Measurements from ENCODE around the gene MAN2A2.
"Not testable (repeated sequence)": the region's sequence is repeated elsewhere in the genome, so short reads cannot be mapped to it uniquely, and the experiment has no call there.

Gene MAN2A2

DNA sequence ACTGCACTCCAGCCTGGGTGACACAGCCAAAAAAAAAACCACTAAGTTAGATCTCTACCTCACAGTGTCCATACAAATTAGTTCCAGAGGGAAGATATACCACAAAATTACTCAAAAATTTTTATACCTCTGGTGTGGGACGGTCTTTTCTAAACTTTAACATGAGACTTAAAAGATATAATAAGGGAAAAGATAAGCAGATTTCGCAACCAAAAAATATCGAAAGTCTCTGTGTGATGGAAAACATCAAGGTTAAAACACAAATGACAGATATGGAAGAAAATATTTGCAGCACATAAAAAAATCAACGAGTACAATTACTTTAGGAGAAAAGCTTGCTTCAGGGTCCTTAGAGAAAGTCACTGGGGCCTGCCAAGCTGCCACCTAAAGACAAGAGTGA is 18.8 kb downstream of the MAN2A2 start:
- no peak for DNase-seq

DNA sequence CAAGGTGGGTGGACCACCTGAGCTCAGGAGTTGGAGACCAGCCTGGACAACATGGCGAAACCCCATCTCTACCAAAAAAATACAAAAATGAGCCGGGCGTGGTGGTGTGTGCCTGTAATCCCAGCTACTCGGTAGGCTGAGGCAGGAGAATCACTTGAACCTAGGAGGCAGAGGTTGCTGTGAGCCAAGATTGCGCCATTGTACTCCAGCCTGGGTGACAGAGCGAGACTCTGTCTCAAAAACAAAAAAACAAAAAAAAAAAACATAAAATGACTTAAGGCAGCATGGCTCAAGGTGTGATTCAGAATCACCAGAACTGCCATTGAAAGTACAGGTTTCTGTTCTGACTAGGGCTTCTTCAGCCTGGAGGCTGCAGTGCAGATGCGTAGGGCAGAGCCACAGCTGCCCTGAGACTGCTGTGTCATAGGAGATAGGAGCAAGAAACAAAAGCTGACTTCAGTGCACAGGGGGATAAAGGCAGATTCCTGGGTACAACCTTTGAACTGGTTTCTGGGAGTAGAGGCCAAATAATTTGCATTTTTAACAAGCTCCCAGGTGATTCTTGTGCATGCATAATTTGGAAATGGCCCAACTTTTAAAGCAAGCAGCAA is 19.7 kb downstream of the MAN2A2 start:
- DNase-seq = not testable (repeated sequence)

DNA sequence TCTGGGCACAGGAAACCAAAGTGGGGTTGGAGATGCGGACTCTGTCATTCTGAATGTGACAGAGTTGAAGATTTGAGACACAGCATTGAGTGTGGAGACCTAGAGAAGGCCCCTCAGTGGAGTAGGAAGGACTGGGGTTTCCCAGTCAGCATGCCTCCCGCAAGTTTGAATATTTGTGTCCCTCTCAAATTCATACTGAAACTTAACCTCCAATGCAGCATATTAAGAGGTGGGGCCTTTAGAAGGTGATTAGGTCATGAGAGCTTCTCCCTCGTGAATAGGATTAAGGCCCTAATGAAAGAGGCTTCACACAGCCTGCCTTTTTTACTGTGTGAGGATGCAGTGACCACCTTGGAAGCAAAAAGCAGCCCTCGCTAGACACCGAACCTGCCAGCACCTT is 21.3 kb downstream of the MAN2A2 start:
- no peak for DNase-seq

DNA sequence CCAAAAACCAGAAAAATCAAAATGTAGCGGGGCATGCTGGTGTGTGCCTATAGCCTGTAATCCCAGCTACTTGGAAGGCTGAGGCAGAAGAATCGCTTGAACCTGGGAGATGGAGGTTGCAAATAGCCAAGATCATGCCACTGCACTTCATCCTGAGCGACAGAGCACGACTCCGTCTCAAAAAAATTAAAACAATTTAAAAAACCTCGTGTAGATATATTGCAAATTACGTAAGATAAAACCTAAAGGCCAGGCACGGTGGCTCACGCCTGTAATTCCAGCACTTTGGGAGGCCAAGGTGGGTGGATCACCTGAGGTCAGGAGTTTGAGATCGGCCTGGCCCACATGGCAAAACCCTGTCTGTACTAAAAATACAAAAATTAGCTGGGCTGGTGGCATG is 23.7 kb downstream of the MAN2A2 start:
- DNase-seq = not testable (repeated sequence)

DNA sequence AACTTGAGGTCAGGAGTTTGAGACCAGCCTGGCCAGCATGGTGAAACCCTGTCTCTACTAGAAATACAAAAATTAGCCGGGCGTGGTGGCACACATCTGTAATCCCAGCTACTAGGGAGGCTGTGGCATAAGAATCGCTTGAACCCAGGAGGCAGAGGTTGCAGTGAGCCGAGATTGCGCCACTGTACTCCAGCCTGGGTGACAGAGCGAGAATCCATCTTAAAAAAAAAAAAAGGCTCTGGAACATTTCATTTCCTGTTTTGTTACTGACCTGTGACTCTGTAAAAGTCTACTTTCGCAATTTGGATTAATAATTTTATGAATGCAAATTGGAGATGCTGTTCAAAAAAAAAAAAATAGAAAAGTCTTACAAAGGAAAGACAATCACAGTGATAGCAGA is 25.0 kb downstream of the MAN2A2 start:
- DNase-seq = peak in 2 of 4 experiments; percentile 53 to 62

DNA sequence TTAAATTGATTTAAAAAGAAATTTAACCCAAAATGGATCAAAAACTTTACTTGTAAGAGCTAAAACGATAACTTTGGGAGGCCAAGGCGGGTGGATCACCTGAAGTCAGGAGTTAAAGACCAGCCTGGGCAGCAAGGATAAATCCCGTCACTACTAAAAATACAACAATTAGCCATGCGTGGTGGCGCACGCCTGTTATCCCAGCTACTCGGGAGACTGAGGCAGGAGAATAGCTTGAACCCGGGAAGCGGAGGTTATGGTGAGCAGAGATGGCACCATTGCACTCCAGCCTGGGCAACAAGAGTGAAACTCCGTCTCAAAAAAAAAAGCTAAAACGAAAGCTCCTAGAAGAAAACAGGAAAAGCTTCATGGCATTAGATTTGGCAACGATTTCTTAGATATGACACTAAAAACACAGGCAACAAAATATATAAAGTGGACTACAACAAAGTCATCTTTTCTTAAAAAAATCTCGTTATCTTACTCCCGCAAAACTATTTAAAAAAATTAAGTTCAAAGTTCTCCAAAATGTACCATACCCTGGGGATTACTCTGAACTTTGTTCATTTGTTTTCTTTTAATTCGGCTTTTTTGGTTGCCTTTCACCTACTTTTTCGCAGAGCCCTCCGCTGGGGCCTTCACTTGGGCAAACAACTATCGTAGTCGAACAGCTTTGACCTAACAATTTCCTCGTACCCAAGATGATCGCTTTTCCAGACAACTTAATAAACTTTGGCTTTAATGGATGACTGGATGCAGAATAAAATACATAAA is 26.3 kb downstream of the MAN2A2 start:
- peak in 2 of 4 experiments; percentile 35 to 36 for DNase-seq

DNA sequence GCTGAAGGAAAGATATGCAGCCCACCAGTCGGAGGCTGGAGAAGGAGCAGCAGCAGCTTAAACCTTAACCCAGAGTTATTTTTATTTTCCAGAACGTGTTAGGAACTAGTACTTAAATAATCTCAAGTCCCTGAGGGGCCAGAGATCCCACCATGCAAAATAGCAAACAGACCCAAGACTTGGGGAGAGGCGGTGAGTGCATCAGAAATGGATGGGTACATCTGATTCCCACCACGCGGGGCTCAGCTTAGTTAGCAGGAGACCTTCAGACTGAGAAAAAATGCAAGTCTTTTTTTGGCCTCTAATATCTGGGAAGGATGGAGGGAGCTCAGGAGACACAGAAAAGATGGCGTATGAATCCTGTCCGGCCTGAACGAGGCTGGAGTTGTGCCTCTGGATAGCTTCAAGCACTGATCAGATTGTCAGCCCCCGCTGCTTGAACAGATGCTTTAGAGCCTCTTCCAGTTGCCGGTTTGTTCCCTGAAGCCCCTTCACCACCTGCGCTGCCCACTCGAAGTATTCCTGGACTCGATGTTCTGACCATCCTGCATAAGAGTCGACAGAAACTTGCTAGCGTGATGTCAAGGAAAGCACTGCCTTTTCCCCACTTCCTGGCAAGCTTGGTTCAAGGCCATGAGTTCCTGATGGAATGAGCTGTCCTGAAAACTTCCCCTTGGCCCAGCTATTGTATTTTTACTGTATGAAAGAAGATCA is 27.9 kb downstream of the MAN2A2 start:
- DNase-seq = peak in 3 of 4 experiments; percentile 40 to 65 (median 62)

DNA sequence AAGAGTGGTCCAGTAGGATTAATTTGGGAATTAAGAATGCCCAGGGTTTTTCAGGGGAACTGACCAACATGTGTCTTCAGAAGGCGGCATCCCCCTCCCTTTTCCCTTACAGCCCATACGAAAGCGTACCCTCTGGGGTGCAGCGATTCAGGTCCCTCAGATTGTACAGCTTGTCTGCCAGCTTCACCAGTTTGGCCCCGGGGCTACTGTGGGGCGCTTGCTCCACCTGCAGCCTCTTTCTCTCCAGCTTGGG is 28.4 kb downstream of the MAN2A2 start:
- DNase-seq = no peak

DNA sequence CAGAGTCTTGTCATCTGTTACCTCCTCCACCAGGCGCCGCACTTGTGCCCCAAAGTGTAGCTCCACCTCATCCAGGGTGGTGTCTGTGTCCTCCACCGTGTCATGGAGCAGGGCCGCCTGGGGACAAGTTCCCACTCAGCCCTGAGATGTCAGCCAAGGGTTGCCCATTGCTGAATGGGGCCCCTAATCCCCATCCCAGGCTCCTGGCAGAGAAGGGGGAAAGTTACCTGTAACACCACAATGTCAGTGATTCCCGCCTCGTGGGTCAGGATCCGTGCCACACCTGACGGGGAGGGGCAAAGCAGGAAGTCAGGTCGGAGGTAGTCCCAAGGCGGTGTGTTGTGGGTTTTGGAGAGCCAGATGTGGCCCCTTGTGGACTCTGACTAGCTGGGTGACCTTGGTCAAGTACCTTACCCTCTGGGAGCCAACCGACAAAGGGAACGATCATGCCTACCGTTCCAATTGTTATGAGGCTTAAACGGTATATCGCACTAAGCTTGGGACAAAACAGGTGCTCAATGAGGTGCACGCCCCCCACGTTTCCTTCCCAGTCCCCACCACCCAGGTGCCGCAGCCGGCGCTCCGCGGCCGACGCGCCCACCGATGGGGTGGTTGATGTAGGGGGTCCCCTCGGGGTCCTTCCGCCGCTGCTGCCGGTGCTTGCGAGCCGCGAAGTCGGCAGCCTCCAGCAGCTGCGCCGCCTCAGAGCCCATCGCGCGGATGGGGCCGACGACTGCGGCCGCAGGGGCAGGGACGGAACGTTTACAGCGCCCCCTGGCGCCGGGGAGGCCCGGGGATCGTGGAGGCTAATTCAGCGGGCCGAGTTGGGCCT is 28.9 kb downstream of the MAN2A2 start, which contains the start of gene HDDC3:
TSS of gene HDDC3 (minus strand) at position 722 of the 832 bp plus-strand sequence. CDS start at position 713, 9 bp downstream.
- peak; percentile 91 to 97 (median 96) for DNase-seq

DNA sequence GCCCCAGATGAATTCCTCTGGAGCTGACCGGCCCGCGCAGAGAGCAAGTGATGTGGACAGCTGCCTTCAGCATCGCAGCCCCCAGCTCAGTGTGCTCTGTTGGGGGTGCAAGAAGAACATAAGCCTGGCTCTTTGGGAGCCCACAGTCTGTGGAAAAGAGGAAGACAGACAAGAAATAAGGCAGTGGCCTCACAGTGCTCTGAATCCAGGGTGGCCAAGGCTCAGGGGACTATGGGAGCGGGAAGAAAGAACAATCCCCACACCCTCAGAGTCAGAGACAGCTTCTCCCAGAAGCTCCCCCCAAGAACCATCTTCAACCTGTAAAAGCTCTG is 29.5 kb downstream of the MAN2A2 start:
- DNase-seq = no peak

DNA sequence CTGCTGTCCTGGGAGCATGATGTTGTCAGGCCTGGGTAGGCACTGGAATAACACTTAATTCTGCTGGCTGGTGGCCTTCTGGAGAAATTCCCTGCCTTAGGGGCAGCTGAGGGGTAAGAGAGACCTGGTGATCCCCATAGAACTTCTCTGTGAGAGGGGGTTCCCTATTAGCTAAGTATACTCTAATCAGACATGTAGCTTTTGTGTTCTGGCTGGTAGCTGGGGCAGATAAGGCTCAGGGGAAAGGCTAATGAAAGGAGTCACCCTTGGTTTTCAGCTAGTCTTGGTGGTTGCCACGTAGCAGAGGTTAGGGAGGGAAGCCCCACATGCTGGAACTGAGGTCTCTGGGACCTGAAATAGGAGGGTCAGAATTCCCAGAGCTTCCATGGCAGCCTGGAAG is 30.2 kb downstream of the MAN2A2 start:
- DNase-seq = no peak

DNA sequence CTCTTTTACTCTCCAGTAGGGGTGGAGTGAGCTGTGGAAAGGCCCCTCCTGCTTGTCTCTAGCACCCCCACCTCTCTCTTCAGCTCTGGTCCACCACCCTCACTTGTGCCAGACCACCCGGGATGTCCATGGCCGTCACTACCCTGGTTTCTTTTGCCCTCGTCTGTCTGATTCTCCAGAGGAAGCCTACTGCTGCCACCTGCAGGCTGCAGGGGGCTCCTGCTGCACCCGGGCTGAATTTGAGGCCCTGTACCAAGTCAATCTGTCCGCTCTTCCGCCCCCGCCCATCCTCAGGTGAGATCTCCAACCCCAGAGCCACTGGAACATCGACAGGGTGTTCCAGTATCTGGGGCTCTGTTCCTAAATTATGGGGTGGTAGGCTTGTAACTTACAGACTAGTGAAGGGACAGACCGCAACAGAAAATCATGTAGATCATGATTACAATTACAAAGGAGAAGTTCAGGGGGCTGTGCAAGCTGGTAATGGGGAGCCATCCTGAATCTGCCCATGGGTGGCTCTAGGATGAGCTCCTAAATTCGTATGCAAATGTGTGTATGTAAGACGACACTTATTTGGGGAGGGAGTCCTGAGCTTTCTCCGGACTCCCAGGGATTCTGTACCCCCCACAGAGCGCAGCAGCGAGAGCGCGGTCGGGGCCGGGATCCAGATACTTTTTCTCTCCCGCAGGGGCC is 31.3 kb downstream of the MAN2A2 start:
- DNase-seq = peak; percentile 84 to 92 (median 89)

DNA sequence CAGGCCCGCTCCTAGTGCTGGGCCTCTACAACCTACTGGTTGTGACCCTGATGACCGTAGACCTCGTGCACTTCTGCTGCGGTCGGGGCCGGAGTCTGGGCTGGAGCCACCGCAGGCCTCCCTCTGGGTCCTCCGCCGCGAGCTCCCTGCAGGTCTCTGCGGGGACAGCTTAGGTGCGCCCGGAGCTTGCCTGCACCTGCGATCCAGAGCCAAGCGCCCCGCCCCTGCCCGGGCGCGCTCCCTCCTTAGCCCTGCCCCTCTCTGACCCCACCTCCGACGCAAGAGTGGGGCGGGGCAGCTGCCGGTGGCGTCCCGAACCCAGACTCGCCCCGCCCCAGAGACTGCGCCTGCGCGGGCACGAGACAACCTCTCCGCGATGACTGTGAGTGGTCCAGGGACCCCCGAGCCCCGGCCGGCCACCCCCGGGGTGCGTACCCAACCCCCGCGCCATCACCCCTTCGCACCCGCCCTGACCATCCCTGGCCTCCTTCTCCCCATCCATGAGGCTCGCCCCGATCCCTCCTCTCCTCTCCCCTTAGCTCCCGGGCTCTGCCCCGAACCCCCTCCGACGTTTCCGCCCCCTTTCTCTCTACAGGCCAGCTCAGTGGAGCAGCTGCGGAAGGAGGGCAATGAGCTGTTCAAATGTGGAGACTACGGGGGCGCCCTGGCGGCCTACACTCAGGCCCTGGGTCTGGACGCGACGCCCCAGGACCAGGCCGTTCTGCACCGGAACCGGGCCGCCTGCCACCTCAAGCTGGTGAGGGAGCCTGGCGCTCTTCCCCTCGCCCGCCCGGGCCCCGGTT is 32.0 kb downstream of the MAN2A2 start, which contains the start of gene UNC45A:
TSS of gene UNC45A (plus strand) at position 337 of the 803 bp plus-strand sequence. CDS start at position 377, 40 bp downstream.
- DNase-seq = peak; percentile 89 to 96 (median 92)

DNA sequence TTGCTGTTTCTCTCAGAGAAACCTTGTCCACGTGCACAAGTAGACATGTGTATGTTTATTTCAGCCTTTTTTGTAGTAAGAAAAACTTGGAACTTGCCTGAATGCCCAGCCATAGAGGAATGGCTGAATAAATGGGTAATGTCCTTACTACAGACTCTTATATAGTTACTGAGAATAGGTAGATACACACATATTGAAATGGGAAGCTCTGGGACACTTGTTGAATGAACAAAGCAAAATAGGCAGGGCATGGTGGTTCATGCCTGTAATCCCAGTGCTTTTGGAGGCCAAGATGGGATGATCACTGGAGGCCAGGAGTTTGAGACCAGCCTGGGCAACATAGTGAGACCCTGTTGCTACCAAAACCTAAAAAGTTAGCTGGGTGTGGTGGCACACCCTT is 33.7 kb downstream of the MAN2A2 start:
- no peak for DNase-seq

DNA sequence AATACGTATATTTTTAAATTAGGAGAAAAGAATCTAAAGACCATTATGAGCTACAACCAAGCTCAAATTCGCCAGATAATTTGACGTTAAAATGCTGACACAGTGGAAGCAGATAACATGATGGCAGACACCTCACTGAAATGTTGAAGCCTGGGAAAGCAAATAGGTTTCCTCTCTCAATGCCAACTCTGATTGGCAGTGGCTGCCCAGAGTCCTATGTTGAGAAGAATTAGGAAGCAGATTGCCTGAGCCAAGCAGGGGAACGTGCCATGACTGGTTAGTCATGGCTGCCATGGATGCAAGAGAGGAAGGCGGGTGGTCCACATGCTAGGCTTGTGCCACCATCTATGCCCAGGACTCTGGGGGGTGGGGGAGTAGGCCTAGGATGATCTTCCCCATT is 35.2 kb downstream of the MAN2A2 start:
- no peak for DNase-seq

DNA sequence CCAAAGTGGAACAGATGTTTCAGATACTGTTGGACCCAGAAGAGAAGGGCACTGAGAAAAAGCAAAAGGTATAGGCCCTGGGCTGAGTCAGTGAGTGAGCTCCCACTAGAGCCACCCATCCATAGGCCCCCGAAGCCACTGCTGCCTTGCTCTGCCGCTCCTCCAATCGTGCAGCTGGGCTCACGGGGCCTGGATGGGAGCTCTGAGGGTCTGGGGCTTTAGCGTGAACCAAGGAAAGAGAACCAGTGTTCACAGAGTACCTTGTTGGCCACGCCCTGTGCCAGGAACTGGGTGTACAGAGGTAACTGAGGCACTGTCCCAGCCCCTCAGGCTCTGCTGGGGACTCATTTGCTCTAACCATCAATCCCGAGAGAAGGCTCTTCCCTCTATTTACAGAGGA is 36.7 kb downstream of the MAN2A2 start:
- no peak for DNase-seq

DNA sequence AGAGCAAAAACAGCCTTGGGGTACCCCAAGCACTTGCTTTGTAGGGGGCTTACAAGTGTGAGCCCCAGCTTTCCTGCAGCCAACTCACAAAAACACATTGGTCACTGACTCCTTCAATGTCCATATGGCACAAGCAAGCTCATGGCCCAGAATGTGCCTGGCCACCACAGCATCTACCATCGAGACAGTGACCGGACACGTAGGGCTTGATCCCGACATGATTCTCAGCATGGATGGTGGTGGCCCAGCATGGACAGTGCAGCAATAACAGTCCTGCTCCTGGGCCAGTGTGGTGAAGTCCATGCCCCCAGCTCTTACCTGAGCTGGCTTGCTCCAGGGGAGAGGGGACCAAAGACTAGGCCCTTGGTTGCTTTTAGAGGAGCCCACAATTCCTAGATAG is 37.9 kb downstream of the MAN2A2 start:
- DNase-seq = no peak

DNA sequence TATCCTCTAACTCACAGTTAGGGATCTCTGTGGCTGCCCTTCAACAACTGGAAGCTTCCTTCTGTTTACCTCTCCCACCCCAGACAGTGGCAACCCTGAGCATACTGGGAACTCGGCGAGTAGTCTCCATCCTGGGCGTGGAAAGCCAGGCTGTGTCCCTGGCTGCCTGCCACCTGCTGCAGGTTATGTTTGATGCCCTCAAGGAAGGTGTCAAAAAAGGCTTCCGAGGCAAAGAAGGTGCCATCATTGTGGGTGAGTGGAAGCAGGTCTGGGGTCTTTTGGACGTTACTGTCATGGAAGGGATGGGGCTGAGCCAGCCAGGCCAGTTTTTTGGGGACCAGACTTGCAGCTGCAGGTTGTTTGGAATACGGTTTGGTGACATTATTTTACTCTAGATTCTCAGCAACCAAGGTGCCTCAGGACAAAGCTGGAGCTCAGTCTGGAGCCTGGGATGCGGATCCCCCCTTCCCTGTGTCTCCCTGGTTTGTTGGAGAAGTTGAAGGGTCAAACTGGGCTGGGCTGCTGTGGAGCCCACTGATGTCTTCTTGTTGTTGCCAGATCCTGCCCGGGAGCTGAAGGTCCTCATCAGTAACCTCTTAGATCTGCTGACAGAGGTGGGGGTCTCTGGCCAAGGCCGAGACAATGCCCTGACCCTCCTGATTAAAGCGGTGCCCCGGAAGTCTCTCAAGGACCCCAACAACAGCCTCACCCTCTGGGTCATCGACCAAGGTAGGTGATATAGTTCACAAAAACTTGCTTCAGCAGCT is 39.4 kb downstream of the MAN2A2 start:
- DNase-seq = no peak

DNA sequence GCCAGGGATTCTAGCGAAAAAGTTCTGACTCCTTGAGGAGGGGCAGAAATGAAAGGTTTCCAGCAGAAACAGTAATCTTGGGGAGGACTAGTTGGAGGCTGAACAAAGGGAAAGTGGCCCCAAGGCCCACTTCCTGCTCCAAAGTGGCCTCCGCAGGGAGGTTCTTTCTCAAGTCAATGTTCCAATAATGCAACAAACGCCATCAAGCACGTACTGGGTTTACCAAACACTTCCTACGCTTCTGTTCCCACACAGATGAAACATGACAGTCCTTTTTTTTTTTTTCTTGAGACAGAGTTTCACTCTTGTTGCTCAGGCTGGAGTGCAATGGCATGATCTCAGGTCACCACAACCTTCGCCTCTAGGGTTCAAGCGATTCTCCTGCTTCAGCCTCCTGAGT is 42.0 kb downstream of the MAN2A2 start:
- peak; percentile 19 to 61 (median 44) for DNase-seq

DNA sequence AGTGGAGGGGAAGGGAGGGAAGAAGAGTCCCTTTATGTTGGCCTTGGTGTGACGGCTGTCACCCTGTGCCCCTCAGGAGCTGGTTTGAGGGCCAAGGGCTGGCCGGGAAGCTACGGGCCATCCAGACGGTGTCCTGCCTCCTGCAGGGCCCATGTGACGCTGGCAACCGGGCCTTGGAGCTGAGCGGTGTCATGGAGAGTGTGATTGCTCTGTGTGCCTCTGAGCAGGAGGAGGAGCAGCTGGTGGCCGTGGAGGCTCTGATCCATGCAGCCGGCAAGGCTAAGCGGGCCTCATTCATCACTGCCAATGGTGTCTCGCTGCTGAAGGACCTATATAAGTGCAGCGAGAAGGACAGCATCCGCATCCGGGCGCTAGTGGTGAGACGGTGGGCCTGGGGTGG is 43.4 kb downstream of the MAN2A2 start:
- DNase-seq = no peak

Data from suppressor macrophage (primary cell).